ENCODE data around the gene MAGI2. TPM values are rescaled to one million over a fixed set of nuclear protein-coding genes. Genes with fewer than 3 reads are reported as not detected.

Gene MAGI2
- total RNA-seq, 1 donor from 2014 or later: 5.8 TPM

- Mint-ChIP-seq H3K27ac (ENCODE audit: unreplicated experiment) (no peak overlapping the region), H3K4me3 (ENCODE audit: unreplicated experiment) (no peak overlapping the region), H3K4me1 (ENCODE audit: low read depth) (peaks cover 5% of the 10 kb centered on the region), H3K36me3 (ENCODE audit: low read depth) (peaks cover 1% of the 10 kb centered on the region), H3K27me3 (ENCODE audit: low read depth) (no peaks in the 10 kb centered on the region), H3K9me3 (ENCODE audit: low read depth) (no peaks in the 10 kb centered on the region)
- DNase-seq (ENCODE audit: low spot score): no peak
- TF ChIP-seq, protein P1, sequence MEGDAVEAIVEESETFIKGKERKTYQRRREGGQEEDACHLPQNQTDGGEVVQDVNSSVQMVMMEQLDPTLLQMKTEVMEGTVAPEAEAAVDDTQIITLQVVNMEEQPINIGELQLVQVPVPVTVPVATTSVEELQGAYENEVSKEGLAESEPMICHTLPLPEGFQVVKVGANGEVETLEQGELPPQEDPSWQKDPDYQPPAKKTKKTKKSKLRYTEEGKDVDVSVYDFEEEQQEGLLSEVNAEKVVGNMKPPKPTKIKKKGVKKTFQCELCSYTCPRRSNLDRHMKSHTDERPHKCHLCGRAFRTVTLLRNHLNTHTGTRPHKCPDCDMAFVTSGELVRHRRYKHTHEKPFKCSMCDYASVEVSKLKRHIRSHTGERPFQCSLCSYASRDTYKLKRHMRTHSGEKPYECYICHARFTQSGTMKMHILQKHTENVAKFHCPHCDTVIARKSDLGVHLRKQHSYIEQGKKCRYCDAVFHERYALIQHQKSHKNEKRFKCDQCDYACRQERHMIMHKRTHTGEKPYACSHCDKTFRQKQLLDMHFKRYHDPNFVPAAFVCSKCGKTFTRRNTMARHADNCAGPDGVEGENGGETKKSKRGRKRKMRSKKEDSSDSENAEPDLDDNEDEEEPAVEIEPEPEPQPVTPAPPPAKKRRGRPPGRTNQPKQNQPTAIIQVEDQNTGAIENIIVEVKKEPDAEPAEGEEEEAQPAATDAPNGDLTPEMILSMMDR (IDR thresholded peaks at IDR 0.05): no peak
These were observed 667.4 kb downstream of the MAGI2 start for GRCh38 chr7:78786055-78786454.

DNA sequence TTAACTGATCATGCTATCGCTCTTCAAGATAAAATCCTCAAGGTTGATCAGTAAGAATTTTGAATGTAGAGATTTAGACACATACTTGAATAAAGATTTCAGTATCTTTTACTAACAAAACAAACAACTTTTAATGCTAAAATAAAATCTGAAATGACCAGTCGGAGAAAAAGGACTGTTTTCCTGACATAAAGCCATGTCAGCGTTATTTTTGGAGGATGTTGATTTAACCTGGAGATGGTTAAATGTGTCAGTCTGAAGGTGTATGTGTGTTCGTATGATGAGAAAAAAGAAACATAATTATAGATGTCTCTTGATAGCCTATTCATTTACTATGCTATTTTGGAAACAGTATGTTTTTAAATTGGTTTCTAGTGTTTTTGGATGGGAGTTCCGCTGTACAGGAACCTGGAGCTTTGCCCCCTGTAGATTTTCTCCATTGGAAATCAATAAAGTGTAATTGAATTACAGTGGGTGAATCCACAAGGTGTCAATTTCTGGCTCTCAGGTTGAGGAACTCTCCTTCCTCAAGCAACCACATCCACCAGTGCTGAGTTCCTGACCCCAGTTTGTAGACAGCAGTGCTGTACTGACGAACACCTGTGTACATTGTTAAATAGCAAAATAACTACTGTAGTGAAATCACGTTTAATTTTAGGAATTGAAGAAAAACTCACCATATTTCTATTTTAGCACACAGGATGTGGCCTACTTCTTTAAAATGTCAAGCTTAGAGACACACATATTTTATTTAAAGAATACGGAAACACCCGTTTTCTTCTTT, 670.1 kb downstream of the MAGI2 start:
- H3K27me3 Mint-ChIP-seq (ENCODE audit: low read depth): no peaks in the 10 kb centered on the region
- no peak for DNase-seq (ENCODE audit: low spot score)
- no peaks in the 10 kb centered on the region for H3K9me3 Mint-ChIP-seq (ENCODE audit: low read depth)
- H3K4me1 Mint-ChIP-seq (ENCODE audit: low read depth): no peaks in the 10 kb centered on the region
- peaks cover 1% of the 10 kb centered on the region for H3K36me3 Mint-ChIP-seq (ENCODE audit: low read depth)
- TF ChIP-seq, protein P1 (IDR thresholded peaks at IDR 0.05): no peak
- no peak overlapping the region for H3K27ac Mint-ChIP-seq (ENCODE audit: unreplicated experiment)
- H3K4me3 Mint-ChIP-seq (ENCODE audit: unreplicated experiment): no peak overlapping the region

DNA sequence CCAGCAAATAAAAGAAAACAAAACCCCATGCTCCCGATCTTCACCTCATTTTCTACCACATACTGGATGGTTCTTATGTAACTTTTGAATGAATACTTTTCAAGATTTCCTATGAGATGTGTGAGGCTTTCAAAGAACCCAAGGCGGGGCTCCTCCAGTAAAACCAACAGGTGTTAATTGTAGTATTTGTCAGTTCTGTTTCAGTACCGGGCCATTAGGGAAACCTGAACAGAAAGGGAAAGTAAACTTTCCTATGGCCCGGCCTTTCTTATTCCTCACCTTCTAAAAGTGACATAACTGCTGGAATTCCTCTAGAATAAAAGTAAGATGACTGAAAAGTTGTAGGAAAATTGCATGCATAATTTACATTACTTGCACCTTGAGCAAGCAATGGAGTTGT, 672.9 kb downstream of the MAGI2 start:
- Mint-ChIP-seq H3K36me3 (ENCODE audit: low read depth) (peaks cover 1% of the 10 kb centered on the region), H3K4me3 (ENCODE audit: unreplicated experiment) (no peak overlapping the region), H3K4me1 (ENCODE audit: low read depth) (no peaks in the 10 kb centered on the region), H3K27me3 (ENCODE audit: low read depth) (peaks cover 2% of the 10 kb centered on the region), H3K9me3 (ENCODE audit: low read depth) (no peaks in the 10 kb centered on the region), H3K27ac (ENCODE audit: unreplicated experiment) (no peak overlapping the region)
- TF ChIP-seq, protein P1 (IDR thresholded peaks at IDR 0.05): no peak
- no peak for DNase-seq (ENCODE audit: low spot score)

DNA sequence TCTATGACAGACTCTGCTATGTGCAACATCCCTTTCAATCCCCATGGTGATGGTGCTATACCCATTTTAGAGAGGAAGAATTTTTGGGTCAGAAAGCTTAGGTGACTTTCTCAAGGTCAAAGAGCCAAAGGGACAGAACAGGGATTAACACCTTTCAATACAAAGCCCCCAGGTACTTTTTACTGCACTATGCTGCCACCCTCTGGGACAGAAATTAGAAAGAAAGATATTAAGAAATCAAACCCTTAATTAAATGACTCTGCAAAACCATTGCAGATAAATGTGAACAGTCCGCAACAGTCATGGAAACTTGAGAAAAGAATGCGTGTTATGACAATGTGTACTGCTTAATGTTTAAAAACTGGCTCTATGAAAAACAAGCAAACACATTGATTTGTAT, 673.7 kb downstream of the MAGI2 start:
- Mint-ChIP-seq H3K27me3 (ENCODE audit: low read depth) (peaks cover 2% of the 10 kb centered on the region), H3K4me3 (ENCODE audit: unreplicated experiment) (no peak overlapping the region), H3K36me3 (ENCODE audit: low read depth) (peaks cover 1% of the 10 kb centered on the region), H3K27ac (ENCODE audit: unreplicated experiment) (no peak overlapping the region), H3K4me1 (ENCODE audit: low read depth) (no peaks in the 10 kb centered on the region), H3K9me3 (ENCODE audit: low read depth) (no peaks in the 10 kb centered on the region)
- TF ChIP-seq, protein P1 (IDR thresholded peaks at IDR 0.05): peak; percentile 29
- no peak for DNase-seq (ENCODE audit: low spot score)

GRCh38 chr7:78777829-78778228, 675.6 kb downstream of the MAGI2 start:
- Mint-ChIP-seq H3K27ac (ENCODE audit: unreplicated experiment) (no peak overlapping the region), H3K27me3 (ENCODE audit: low read depth) (peaks cover 4% of the 10 kb centered on the region), H3K9me3 (ENCODE audit: low read depth) (no peaks in the 10 kb centered on the region), H3K4me3 (ENCODE audit: unreplicated experiment) (no peak overlapping the region), H3K36me3 (ENCODE audit: low read depth) (peaks cover 1% of the 10 kb centered on the region), H3K4me1 (ENCODE audit: low read depth) (no peaks in the 10 kb centered on the region)
- DNase-seq (ENCODE audit: low spot score): no peak
- TF ChIP-seq, protein P1 (IDR thresholded peaks at IDR 0.05): no peak

Data from chondrocyte (in vitro differentiated cells).